ENCODE results near the gene TEX36.

TEX36 gene

GRCh38 chr10:125646311-125646710 lies 36.7 kb downstream of the TEX36 start:
- TF ChIP-seq CTCF (IDR thresholded peaks at IDR 0.05), result no peak
- Histone ChIP-seq H3K9me3 (ENCODE audit: control insufficient read depth, low read length) (no peaks in the 10 kb centered on the region), H3K4me3 (ENCODE audit: low read depth, low read length) (no peak overlapping the region), H3K36me3 (ENCODE audit: control insufficient read depth, insufficient read depth, low read length) (no peaks in the 10 kb centered on the region), H3K79me2 (no peaks in the 10 kb centered on the region), H3K27me3 (ENCODE audit: control insufficient read depth, insufficient read depth, low read length) (no peaks in the 10 kb centered on the region), H3K27ac (no peak overlapping the region), H3K4me1 (no peaks in the 10 kb centered on the region), H3K4me2 (ENCODE audit: low read length) (no peak overlapping the region), H2AFZ (no peak overlapping the region), H3K9ac (no peak overlapping the region)

- Histone ChIP-seq H3K27ac (no peak overlapping the region), H3K27me3 (ENCODE audit: control insufficient read depth, insufficient read depth, low read length) (no peaks in the 10 kb centered on the region), H3K9me3 (ENCODE audit: control insufficient read depth, low read length) (no peaks in the 10 kb centered on the region), H3K4me1 (no peaks in the 10 kb centered on the region), H3K79me2 (no peaks in the 10 kb centered on the region), H3K4me2 (ENCODE audit: low read length) (no peak overlapping the region), H3K36me3 (ENCODE audit: control insufficient read depth, insufficient read depth, low read length) (no peaks in the 10 kb centered on the region), H3K9ac (no peak overlapping the region), H3K4me3 (ENCODE audit: low read depth, low read length) (no peak overlapping the region), H2AFZ (no peak overlapping the region)
- no peak for TF ChIP-seq CTCF (IDR thresholded peaks at IDR 0.05)
Observed at GRCh38 chr10:125641398-125641797, 41.6 kb downstream of the TEX36 start.

- Histone ChIP-seq H3K36me3 (ENCODE audit: control insufficient read depth, insufficient read depth, low read length) (no peaks in the 10 kb centered on the region), H3K4me3 (ENCODE audit: low read depth, low read length) (no peak overlapping the region), H3K27me3 (ENCODE audit: control insufficient read depth, insufficient read depth, low read length) (no peaks in the 10 kb centered on the region), H2AFZ (no peak overlapping the region), H3K4me2 (ENCODE audit: low read length) (no peak overlapping the region), H3K27ac (no peak overlapping the region), H3K9me3 (ENCODE audit: control insufficient read depth, low read length) (no peaks in the 10 kb centered on the region), H3K9ac (no peak overlapping the region), H3K79me2 (no peaks in the 10 kb centered on the region), H3K4me1 (no peaks in the 10 kb centered on the region)
- TF ChIP-seq CTCF (IDR thresholded peaks at IDR 0.05), result no peak
Observed at GRCh38 chr10:125640653-125641052, 42.3 kb downstream of the TEX36 start.

- H3K4me1 ChIP-seq, result no peaks in the 10 kb centered on the region
- no peaks in the 10 kb centered on the region for H3K27me3 ChIP-seq (ENCODE audit: control insufficient read depth, insufficient read depth, low read length)
- H3K9ac ChIP-seq, result no peak overlapping the region
- H3K9me3 ChIP-seq (ENCODE audit: control insufficient read depth, low read length), result no peaks in the 10 kb centered on the region
- no peak for TF ChIP-seq CTCF (IDR thresholded peaks at IDR 0.05)
- H3K27ac ChIP-seq, result no peak overlapping the region
- no peaks in the 10 kb centered on the region for H3K36me3 ChIP-seq (ENCODE audit: control insufficient read depth, insufficient read depth, low read length)
- H3K4me3 ChIP-seq (ENCODE audit: low read depth, low read length), result no peak overlapping the region
- no peaks in the 10 kb centered on the region for H3K79me2 ChIP-seq
- H3K4me2 ChIP-seq (ENCODE audit: low read length), result no peak overlapping the region
- no peak overlapping the region for H2AFZ ChIP-seq
Observed at GRCh38 chr10:125639846-125640245, 43.1 kb downstream of the TEX36 start.

GRCh38 chr10:125638555-125638954 lies 44.4 kb downstream of the TEX36 start:
- H3K9me3 ChIP-seq (ENCODE audit: control insufficient read depth, low read length), result no peaks in the 10 kb centered on the region

More at GRCh38 chr10:125638555-125638954, 44.4 kb downstream of the TEX36 start:
- no peak overlapping the region for H3K27ac ChIP-seq
- H3K27me3 ChIP-seq (ENCODE audit: control insufficient read depth, insufficient read depth, low read length), result no peaks in the 10 kb centered on the region
- H3K9ac ChIP-seq, result no peak overlapping the region
- H3K4me2 ChIP-seq (ENCODE audit: low read length), result no peak overlapping the region
- no peaks in the 10 kb centered on the region for H3K79me2 ChIP-seq
- TF ChIP-seq CTCF (IDR thresholded peaks at IDR 0.05), result no peak
- H3K36me3 ChIP-seq (ENCODE audit: control insufficient read depth, insufficient read depth, low read length), result no peaks in the 10 kb centered on the region
- no peak overlapping the region for H3K4me3 ChIP-seq (ENCODE audit: low read depth, low read length)
- no peak overlapping the region for H2AFZ ChIP-seq
- no peaks in the 10 kb centered on the region for H3K4me1 ChIP-seq
